ENCODE results near the gene PPFIBP1.

The PPFIBP1 gene

GRCh38 chr12:27673101-27673718 lies 149.2 kb downstream of the PPFIBP1 start:
- no peak for FAIRE-seq

- no peak for FAIRE-seq
Measured at GRCh38 chr12:27674989-27675388, 151.0 kb downstream of the PPFIBP1 start.

- FAIRE-seq = no peak
Measured at GRCh38 chr12:27680619-27681018, 156.6 kb downstream of the PPFIBP1 start.

GRCh38 chr12:27682534-27682933 lies 158.5 kb downstream of the PPFIBP1 start:
- FAIRE-seq = no peak

GRCh38 chr12:27685274-27685673 lies 161.3 kb downstream of the PPFIBP1 start:
- FAIRE-seq = no peak

GRCh38 chr12:27686147-27686546 lies 162.1 kb downstream of the PPFIBP1 start:
- no peak for FAIRE-seq

GRCh38 chr12:27688671-27689070 lies 164.7 kb downstream of the PPFIBP1 start:
- no peak for FAIRE-seq

- FAIRE-seq = no peak
Measured at GRCh38 chr12:27689558-27690180, 165.7 kb downstream of the PPFIBP1 start.

GRCh38 chr12:27693403-27693802 lies 169.4 kb downstream of the PPFIBP1 start:
- FAIRE-seq = no peak

GRCh38 chr12:27695556-27696292 lies 171.7 kb downstream of the PPFIBP1 start:
- no peak for FAIRE-seq

- FAIRE-seq = no peak
Measured at GRCh38 chr12:27696293-27696652, 172.3 kb downstream of the PPFIBP1 start, which contains the start of gene REP15. TSS of gene REP15 (plus strand) at chr12:27696447. CDS start at chr12:27696563, 116 bp downstream.

- no peak for FAIRE-seq
Measured at GRCh38 chr12:27696864-27697564, 173.0 kb downstream of the PPFIBP1 start.

- peak; percentile 71 for FAIRE-seq
Measured at GRCh38 chr12:27703720-27704452, 179.9 kb downstream of the PPFIBP1 start.

- FAIRE-seq = no peak
Measured at GRCh38 chr12:27705263-27705662, 181.3 kb downstream of the PPFIBP1 start.

- no peak for FAIRE-seq
Measured at GRCh38 chr12:27707216-27707615, 183.2 kb downstream of the PPFIBP1 start.

GRCh38 chr12:27709212-27709931 lies 185.4 kb downstream of the PPFIBP1 start:
- FAIRE-seq = no peak

- no peak for FAIRE-seq
Measured at GRCh38 chr12:27709932-27710591, 186.1 kb downstream of the PPFIBP1 start.

- FAIRE-seq = no peak
Measured at GRCh38 chr12:27710592-27711316, 186.7 kb downstream of the PPFIBP1 start, which contains the start of gene MRPS35. TSS of gene MRPS35 (plus strand) at chr12:27710832. CDS start at chr12:27710844, 12 bp downstream.

- no peak for FAIRE-seq
Measured at GRCh38 chr12:27711317-27711682, 187.3 kb downstream of the PPFIBP1 start.

- no peak for FAIRE-seq
Measured at GRCh38 chr12:27711967-27712366, 188.0 kb downstream of the PPFIBP1 start.

GRCh38 chr12:27723212-27723611 lies 199.2 kb downstream of the PPFIBP1 start:
- FAIRE-seq = no peak
